H7 (cell line): Measurements from ENCODE around the gene SORBS2. TPM values are rescaled to one million over a fixed set of nuclear protein-coding genes. Genes with fewer than 3 reads are reported as not detected.

Source experiments
- DNase-seq: peaks from one replicate; pipeline ENCODE4 v3.0.0; 2012
- H3K27me3 ChIP-seq: 2 replicates; pipeline ENCODE4 v1.6.0; 2011; ENCODE audit warnings: mild to moderate bottlenecking, low read length; ENCODE audit not compliant: control insufficient read depth, insufficient read depth
- H3K36me3 ChIP-seq: replicated peaks from 2 replicates; pipeline ENCODE4 v1.5.1; 2011; ENCODE audit warnings: low read length; ENCODE audit not compliant: control insufficient read depth, insufficient read depth
- H3K4me3 ChIP-seq: 2 replicates; pipeline ENCODE4 v1.5.1; 2011; ENCODE audit warnings: low read depth, mild to moderate bottlenecking, control low read depth, low read length, moderate library complexity; ENCODE audit not compliant: insufficient read depth
- total RNA-seq: library from RNA; depleted of rRNA; stranded (reverse); fragments of >200 nt; shearing (Covaris generic); gene quantifications from 2 replicates; pipeline ENCODE4 v1.2.3, GENCODE V29; 2014

The SORBS2 gene
- total RNA-seq, 1 experiment from 2014 or later, result 6.8 TPM

DNA sequence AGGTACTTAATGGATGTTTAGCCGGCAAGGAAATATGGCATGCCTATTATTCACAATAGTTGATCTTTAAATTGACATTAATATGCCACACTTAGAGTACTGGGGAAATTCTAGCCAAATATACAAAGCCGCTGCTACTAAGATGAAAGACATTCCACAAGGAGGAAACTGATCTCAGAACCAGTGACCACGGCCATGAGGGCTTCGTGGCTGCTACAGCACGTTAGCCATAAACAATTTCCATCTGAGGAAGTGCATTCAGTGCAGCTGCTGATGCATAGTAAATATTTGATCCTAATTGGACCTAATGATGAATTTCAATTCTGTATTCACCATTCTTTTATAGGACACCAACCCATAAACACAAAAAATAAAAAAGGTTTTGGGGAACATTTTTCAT lies 59.1 kb downstream of the SORBS2 start:
- no peak for DNase-seq

DNA sequence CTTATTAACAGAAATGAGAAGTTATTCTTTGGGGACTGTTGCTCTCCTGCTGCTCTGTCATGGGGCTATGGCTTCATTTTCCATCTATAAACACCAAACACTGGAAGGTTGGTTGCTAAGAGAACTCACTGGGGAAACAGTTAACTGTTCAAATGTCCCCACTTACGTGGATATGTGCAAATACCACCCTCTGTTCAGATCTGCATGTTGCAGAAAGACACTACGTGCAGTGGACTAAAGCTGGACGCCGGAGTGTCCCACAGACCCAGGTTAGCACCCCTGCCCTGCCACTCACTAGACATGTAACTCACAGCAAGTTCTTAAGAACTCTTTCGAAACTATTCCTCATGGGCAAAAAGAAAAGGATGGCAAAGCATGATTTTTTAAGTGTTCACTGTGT lies 62.1 kb downstream of the SORBS2 start:
- Histone ChIP-seq H3K27me3 (no peaks in the 10 kb centered on the region), H3K4me3 (no peak overlapping the region), H3K36me3 (no peaks in the 10 kb centered on the region)
- DNase-seq, result no peak

More for the DNA sequence above, 59.1 kb downstream of the SORBS2 start:
- H3K4me3 ChIP-seq, result no peak overlapping the region
- no peaks in the 10 kb centered on the region for H3K36me3 ChIP-seq
- no peaks in the 10 kb centered on the region for H3K27me3 ChIP-seq

DNA sequence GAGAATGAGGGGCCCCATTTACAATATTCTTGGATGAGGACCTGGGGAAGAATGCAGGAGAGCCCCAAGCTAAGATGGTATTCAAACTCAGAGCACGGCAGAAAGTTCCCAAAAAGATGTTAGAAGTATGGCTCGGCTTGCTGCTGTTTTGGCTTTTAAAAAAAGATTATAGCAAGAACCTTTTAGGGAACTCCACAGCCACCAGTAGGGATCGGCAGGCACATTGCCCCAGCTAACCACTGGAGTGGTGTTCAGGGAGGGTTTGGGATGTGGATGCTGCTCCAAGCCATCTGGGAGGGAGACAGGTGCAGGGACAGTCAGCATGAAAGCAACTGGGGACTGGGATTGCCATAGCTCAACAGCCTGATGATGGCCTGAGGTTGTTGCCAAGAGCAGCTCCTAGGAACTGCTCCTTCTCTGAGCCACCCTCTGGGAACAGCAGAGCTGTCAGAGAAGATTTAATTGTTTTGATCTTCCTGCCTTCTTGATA lies 63.0 kb downstream of the SORBS2 start:
- no peak overlapping the region for H3K4me3 ChIP-seq
- no peaks in the 10 kb centered on the region for H3K27me3 ChIP-seq
- H3K36me3 ChIP-seq, result no peaks in the 10 kb centered on the region
- DNase-seq, result no peak

DNA sequence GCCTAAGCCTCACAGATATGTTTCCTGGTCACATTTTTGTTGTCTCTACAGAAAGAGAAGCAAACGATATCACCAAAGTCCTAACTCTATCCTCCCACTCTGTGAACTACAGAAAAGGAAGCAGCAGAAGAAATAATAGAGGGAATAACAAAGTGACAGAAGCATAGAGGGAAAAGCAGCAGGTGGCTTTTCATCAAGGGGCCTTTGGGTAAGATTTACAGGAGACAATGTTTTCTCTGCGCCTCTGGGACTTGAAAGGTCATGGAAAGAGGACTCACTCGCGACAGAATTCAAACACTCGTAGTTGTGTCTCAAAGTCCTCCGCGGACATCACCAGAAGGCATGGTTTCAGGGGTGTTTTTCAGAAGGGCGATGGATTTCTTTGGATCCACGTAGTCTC lies 66.1 kb downstream of the SORBS2 start:
- Histone ChIP-seq H3K36me3 (no peaks in the 10 kb centered on the region), H3K4me3 (no peak overlapping the region), H3K27me3 (no peaks in the 10 kb centered on the region; the same call in 1 of the 2 replicates)
- no peak for DNase-seq

DNA sequence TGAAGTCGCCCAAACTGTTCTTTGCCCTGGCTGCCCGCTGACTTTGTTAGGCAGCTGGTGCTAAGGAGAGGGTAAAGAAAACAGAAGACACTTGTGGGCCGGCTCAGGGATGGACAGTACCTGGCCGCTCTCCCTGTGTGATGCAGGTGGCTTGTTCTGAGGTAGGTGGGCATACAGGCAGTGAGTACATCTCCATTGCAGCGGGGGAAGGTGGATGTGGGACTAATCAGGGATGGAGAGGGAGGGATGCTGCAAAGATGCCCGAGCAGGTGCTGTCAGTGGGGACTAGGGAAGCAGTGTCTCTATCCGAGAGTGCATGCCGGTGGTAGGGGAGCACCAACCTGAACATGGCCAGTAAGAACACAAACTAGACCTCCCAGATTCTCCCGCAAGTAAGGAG lies 67.0 kb downstream of the SORBS2 start:
- DNase-seq, result no peak
- Histone ChIP-seq H3K36me3 (no peaks in the 10 kb centered on the region), H3K27me3 (no peaks in the 10 kb centered on the region; the same call in 1 of the 2 replicates), H3K4me3 (no peak overlapping the region)

DNA sequence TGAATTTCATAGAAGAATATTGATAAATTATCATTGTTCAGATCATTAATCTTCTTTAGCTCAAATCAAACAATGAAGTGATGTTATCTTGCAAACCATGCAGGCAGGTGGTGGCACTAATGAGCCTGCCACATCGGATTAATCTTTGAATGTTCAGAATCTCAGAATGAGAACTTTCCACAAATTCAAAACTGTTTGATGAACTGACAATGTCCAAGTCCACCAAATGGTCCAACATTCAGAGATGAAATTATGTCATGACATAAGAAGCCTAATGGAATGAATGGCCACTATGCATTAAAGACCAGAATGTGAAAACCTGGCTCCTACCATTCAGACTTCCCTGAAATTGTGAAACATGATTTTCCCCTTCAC lies 67.5 kb downstream of the SORBS2 start:
- no peak for DNase-seq
- H3K36me3 ChIP-seq, result no peaks in the 10 kb centered on the region
- no peaks in the 10 kb centered on the region; the same call in 1 of the 2 replicates for H3K27me3 ChIP-seq
- no peak overlapping the region for H3K4me3 ChIP-seq

DNA sequence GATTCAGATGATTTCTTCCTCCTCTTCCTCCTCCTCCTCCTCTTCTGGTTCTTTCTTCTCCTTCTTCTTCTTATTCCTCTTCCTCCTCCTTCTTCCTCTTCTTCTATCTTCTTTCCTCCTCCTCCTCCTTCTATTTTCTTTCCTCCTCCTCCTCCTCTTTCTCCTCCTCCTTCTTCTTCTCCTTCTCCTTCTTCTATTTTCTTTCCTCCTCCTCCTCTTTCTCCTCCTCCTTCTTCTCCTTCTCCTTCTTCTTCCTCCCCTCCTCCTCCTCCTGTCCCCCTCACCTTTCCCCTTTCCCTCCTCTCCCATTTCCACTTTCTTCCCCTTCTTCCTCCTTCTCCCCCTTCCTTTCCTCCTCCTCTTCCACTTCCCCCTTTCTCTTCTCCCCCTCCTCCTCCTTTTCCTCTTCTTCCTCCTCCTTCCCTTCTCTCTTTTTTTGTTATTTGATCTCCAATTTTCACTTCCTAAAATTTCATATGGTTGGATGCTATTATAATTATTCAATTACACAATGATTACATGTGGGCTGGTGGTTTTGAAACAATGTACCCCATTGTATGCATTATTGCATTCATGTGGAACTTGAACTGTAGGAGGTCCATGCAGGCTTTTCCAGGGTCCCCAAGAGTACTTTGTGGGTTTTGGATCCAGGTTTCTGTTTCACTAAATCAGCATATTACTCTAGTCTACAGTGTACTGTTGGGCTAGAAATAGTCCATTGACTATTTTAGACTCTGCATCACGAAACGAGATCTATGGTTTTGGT lies 68.1 kb downstream of the SORBS2 start:
- DNase-seq, result no peak
- Histone ChIP-seq H3K27me3 (no peaks in the 10 kb centered on the region; the same call in 1 of the 2 replicates), H3K36me3 (no peaks in the 10 kb centered on the region), H3K4me3 (no peak overlapping the region)

DNA sequence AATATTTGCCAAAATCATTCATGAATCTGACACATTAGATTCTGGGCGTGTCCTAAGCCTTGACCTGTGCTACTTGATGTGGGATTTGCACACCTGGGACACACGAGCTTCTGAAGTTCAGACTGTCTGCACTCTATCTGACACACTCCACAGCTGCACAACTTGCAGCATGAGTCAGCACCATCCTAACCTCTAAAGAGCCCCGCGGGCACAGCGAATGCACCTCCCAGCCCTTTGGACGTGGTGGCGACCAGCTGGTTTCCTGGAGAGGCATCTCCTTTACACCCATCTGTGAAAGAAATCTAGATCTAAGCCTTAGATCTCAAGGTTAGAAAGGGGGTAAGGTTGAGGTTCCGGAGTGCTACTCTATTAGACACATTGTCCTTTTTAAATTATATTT lies 69.2 kb downstream of the SORBS2 start:
- no peaks in the 10 kb centered on the region for H3K36me3 ChIP-seq
- no peak for DNase-seq
- no peaks in the 10 kb centered on the region; the same call in 1 of the 2 replicates for H3K27me3 ChIP-seq
- H3K4me3 ChIP-seq, result no peak overlapping the region

DNA sequence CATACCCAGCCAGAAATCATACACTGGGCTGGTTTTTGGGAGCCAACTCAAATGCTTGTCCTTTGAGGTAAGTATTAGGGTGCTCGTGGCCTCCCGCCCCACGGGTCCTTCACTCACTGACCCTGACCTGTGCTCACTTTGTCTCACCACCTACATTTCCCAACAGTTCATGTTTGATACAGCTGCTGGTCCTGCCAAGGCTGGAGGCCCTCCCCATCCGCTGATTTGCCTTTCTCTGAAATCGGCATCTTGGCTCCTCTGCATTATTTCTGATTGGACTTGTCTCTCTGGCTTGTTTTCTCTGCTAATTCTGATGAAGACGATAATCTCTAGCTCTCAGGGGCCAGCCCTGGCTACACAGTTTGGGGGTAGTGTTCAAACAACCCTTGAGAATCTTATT lies 70.2 kb downstream of the SORBS2 start:
- Histone ChIP-seq H3K36me3 (no peaks in the 10 kb centered on the region), H3K27me3 (no peaks in the 10 kb centered on the region; the same call in 1 of the 2 replicates), H3K4me3 (no peak overlapping the region)
- DNase-seq, result no peak

DNA sequence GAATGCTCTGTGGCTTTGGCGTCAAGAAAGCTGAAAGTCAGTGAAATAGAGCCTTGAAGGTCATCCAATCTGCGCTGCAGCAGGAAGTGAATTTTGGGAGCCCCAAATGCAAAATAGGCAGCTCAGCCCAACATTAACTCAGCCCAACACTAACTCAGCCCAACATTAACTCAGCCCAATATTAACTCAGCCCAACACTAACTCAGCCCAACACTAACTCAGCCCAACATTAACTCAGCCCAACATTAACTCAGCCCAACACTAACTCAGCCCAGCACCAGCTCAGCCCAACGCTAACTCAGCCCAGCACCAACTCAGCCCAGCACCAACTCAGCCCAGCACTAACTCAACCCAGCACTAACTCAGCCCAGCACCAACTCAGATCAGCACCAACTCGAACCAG lies 71.5 kb downstream of the SORBS2 start:
- no peaks in the 10 kb centered on the region; the same call in 1 of the 2 replicates for H3K27me3 ChIP-seq
- DNase-seq, result no peak
- H3K4me3 ChIP-seq, result no peak overlapping the region
- no peaks in the 10 kb centered on the region for H3K36me3 ChIP-seq

DNA sequence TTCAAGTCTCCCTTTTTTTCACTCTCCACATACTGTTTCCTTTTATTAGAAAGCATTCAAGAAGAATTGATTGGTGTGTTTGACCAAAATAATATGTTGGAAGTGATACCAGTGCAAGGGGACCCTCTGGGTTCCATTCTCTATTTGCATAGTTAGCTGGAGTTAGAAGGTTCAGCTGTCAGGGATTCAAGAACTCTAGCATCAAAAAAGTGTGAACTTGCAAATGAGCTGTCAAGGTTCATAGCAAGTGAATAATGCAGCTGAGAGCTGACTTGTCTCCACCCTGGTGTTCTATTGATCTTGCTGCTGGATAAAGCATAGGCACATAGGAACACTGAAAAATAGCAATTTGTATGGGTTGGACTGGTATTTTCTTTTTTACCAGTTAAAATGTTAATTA lies 73.2 kb downstream of the SORBS2 start:
- H3K36me3 ChIP-seq, result no peaks in the 10 kb centered on the region
- H3K27me3 ChIP-seq, result no peaks in the 10 kb centered on the region; the same call in 1 of the 2 replicates
- no peak overlapping the region for H3K4me3 ChIP-seq
- no peak for DNase-seq

DNA sequence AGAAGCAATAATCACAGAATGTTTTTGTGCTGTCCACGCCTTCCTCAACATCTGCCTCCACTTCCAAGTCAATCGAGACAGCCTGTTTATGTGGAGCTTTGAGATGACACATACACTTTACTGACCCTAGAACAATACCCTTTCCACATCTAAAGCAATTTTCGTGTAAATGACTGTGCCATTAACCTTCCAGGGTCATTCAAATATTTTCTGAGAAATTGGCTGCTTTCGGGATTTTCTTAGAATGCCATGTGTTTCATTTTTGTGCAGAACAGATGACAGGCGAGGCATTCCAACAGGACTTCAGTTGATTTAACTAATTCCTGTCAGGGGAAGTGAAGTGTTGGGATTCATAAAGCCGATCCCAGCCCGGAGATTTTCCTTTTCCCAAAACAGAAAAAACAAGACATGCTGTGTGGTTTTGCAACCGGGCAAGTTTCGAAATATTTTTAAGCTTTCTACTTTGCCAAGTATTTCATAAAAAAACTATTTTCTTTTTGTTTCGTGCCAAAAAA lies 73.9 kb downstream of the SORBS2 start:
- Histone ChIP-seq H3K27me3 (no peaks in the 10 kb centered on the region), H3K36me3 (no peaks in the 10 kb centered on the region), H3K4me3 (no peak overlapping the region)
- no peak for DNase-seq

DNA sequence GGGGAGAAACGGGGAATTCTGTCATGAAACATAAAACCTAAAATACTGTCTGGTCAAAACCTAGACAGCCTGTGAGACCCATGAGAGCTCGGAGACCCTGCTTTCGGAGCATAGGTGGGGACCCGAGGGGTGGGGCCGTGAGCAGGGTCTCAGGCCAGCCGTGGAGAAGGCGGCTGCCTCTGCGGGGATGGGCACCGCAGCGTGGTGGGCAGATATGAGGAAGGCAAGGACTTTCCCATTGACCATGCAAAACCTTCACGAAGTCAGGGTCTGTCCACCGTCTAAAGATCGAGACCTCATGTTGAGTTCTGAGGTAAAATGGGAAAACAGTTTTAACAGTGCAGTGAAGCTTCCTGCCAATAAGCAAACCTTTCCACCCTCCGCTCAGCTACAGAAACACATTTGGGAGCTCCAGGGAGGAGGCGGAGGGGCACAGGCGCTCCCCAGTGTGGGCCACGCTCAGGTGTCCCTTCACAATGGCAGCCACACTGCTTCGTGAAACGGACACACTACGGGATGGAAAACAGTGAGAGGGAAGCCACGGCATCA lies 74.4 kb downstream of the SORBS2 start:
- Histone ChIP-seq H3K4me3 (no peak overlapping the region), H3K36me3 (no peaks in the 10 kb centered on the region), H3K27me3 (no peaks in the 10 kb centered on the region)
- no peak for DNase-seq

DNA sequence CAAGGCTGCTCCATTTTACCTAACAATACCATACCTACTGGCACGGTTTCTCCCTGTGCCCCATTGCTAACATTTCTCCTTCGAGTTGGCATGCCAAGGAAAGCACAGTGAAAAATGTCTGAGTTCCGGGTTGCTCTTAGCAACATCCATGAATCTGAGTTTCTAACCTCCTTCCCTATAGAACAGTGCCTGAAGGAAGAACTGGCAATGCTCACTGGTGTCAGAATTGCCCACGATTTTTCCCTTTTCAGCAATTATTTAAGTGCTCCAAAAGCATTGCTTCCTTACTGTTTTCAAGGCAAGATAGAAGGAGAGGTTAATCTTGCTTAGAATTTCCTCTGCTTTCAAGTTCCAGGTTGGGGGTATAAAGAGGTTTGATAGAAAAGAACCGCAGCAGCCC lies 75.1 kb downstream of the SORBS2 start:
- Histone ChIP-seq H3K36me3 (no peaks in the 10 kb centered on the region), H3K4me3 (no peak overlapping the region), H3K27me3 (no peaks in the 10 kb centered on the region)
- DNase-seq, result no peak

DNA sequence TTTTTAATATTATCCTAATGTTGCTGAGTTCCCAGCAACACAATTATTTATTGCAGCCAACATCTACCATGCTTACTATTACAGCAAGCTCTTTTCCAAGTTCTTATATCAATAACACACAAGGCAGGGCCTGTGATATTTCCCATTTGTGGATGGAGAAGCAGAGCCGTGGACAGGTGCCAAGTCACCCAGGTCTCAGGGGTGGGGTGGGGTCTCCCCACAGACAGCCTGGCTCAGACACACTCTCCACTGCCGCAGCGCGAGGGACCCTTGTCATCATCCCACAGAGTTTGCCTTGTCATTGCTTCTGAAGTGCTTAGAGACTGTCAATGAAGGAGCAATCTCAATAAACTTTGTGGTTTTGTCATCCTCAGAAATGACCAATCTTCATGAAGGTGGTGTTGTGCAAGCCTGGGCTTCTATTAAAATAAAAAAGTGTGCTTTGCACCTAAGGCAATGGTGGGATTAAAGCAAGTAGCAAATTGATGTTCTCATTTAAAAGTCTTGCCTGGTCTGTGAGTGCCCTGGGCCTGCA lies 76.1 kb downstream of the SORBS2 start:
- H3K36me3 ChIP-seq, result no peaks in the 10 kb centered on the region
- H3K27me3 ChIP-seq, result no peaks in the 10 kb centered on the region
- DNase-seq, result no peak
- H3K4me3 ChIP-seq, result no peak overlapping the region
